Mucosa of descending colon (tissue), 3 donors: Measurements from ENCODE around the gene TRIM68. TPM values are rescaled to one million over a fixed set of nuclear protein-coding genes. Genes with fewer than 3 reads are reported as not detected.
A peak's percentile ranks its signal among the peaks of the same experiment; 100 is the strongest.

Experiments used
- ATAC-seq: fragments of 200-7000 bp; cut with Tn5 transposase; one replicate; pipeline ENCODE4 v1.9.1; 2020; ENCODE audit warnings: mild to moderate bottlenecking, moderate library complexity
- DNase-seq, 3 donors: peaks; one replicate each; pipeline ENCODE4 v3.0.0-alpha.2; 2020
- H3K36me3 ChIP-seq: fragments of 200-600 bp; one replicate; pipeline ENCODE4 v1.8.0; 2021; ENCODE audit warnings: low read depth, mild to moderate bottlenecking
- H3K4me1 ChIP-seq: fragments of 200-600 bp; one replicate; pipeline ENCODE4 v1.8.0; 2021; ENCODE audit warnings: low read depth, mild to moderate bottlenecking
- H3K4me3 ChIP-seq: fragments of 200-600 bp; one replicate; pipeline ENCODE4 v1.8.0; 2021; ENCODE audit warnings: mild to moderate bottlenecking
- H3K9me3 ChIP-seq: fragments of 200-600 bp; one replicate; pipeline ENCODE4 v1.8.0; 2021; ENCODE audit warnings: mild to moderate bottlenecking
- intact Hi-C, 2 donors: fragments of 100-400 bp; cut with DNase I in 1 of 2; cut with micrococcal nuclease in 1 of 2; formaldehyde crosslinking; loops; one replicate each; pipeline versions ENCODE4 v1.11.0 to v1.11.1; 2022; cut with DNase I, micrococcal nuclease
- long read RNA-seq, 2 donors: library from polyadenylated mRNA; unstranded; transcript quantifications; one replicate each; pipeline ENCODE4 v2.0.0, GENCODE V29; 2019 to 2021
- total RNA-seq, 3 donors: library from RNA; stranded (reverse); fragmentation: NEBNext Ultra II Directional in 2 of 3; extraction: Animal tissue kit (Norgen Biotek cat#: 25700) in 2 of 3; gene quantifications; one replicate each; pipeline versions ENCODE4 v1.2.1 to v1.2.4, GENCODE V29; 2021 to 2023
- TF ChIP-seq, protein P1 (sequence below): fragments of 200-600 bp; IDR thresholded peaks from one replicate; pipeline ENCODE4 v1.8.0; 2022; ENCODE audit warnings: antibody characterized with exemption, mild to moderate bottlenecking
- donor health status: DM: no; HTN: no; CAD: no; lungs with moderate emphysema.
- donor health status: DM: no; HTN: no; CAD: no.
- donor health status: DM: no; HTN: yes; CAD: no.

The TRIM68 gene
- total RNA-seq, result 10 to 100 TPM; 17.6 to 21.7 (median 19.4) TPM
- long read RNA-seq, donor 1, transcript TRIM68-202 (6 exons, 874 nt), result minor isoform, 6 of 27 reads
- long read RNA-seq, donor 1, transcript TRIM68-201 (7 exons, 3,352 nt), result major isoform, 14 of 27 reads
- long read RNA-seq, donor 1, partial matches to known transcripts, result 0 of 27 reads
- long read RNA-seq, donor 1, other reads (novel, unspliced or antisense), result 6 of 27 reads
- long read RNA-seq, donor 2, partial matches to known transcripts, result 0 of 7 reads
- long read RNA-seq, donor 2, other reads (novel, unspliced or antisense), result 3 of 7 reads

- intact Hi-C loops, result no loop called here
Observed at GRCh38 chr11:4607781-4608666, at the start of gene TRIM68. TRIM68 (minus strand) TSS chr11:4608231; CDS start chr11:4605504, 2,727 bp downstream.

GRCh38 chr11:4654635-4655369 is 46.8 kb upstream of the TRIM68 start:
- no peaks in the 10 kb centered on the region for H3K36me3 ChIP-seq
- no peak for DNase-seq
- TF ChIP-seq, protein P1, sequence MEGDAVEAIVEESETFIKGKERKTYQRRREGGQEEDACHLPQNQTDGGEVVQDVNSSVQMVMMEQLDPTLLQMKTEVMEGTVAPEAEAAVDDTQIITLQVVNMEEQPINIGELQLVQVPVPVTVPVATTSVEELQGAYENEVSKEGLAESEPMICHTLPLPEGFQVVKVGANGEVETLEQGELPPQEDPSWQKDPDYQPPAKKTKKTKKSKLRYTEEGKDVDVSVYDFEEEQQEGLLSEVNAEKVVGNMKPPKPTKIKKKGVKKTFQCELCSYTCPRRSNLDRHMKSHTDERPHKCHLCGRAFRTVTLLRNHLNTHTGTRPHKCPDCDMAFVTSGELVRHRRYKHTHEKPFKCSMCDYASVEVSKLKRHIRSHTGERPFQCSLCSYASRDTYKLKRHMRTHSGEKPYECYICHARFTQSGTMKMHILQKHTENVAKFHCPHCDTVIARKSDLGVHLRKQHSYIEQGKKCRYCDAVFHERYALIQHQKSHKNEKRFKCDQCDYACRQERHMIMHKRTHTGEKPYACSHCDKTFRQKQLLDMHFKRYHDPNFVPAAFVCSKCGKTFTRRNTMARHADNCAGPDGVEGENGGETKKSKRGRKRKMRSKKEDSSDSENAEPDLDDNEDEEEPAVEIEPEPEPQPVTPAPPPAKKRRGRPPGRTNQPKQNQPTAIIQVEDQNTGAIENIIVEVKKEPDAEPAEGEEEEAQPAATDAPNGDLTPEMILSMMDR, result no peak
- intact Hi-C loops, result no loop called here
- no peak overlapping the region for H3K4me3 ChIP-seq
- H3K4me1 ChIP-seq, result no peaks in the 10 kb centered on the region
- no peak for ATAC-seq
- no peaks in the 10 kb centered on the region for H3K9me3 ChIP-seq

More at GRCh38 chr11:4607781-4608666, at the start of gene TRIM68:
- Histone ChIP-seq H3K9me3 (no peaks in the 10 kb centered on the region), H3K36me3 (no peaks in the 10 kb centered on the region), H3K4me1 (no peaks in the 10 kb centered on the region), H3K4me3 (peak within 1 kb of the TSS; percentile 44)
- ATAC-seq (peak; percentile 99), DNase-seq (peak; percentile 96 to 98 (median 97))
- TF ChIP-seq, protein P1, result no peak

DNA sequence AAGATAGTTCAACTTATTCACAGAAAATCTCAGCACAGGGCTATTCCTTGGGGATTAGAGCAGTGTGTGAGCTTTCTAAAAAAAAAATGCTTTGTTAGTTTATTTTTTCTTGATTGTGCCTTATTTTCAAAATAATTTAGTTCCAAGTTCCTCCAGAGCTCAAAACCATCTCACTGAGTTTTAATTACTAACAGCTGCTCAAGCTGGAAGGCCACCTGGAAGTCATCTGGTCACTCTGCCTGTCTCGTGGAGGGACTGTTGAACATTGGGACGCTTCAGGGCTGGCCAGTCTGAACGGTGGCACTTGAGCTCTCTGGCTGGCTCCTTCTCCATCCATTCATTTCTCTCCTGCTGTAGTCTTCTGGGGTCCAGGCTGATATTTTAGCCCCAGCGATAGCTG is 39.7 kb upstream of the TRIM68 start:
- no peak overlapping the region for H3K4me3 ChIP-seq
- no peaks in the 10 kb centered on the region for H3K36me3 ChIP-seq
- H3K9me3 ChIP-seq, result no peaks in the 10 kb centered on the region
- no peak for DNase-seq
- ATAC-seq, result no peak
- intact Hi-C loops, result no loop called here
- TF ChIP-seq, protein P1, result no peak
- no peaks in the 10 kb centered on the region for H3K4me1 ChIP-seq

GRCh38 chr11:4645974-4646373 is 37.9 kb upstream of the TRIM68 start:
- H3K9me3 ChIP-seq, result no peaks in the 10 kb centered on the region
- intact Hi-C loops, result no loop called here
- DNase-seq, result no peak
- no peaks in the 10 kb centered on the region for H3K36me3 ChIP-seq
- H3K4me1 ChIP-seq, result no peaks in the 10 kb centered on the region
- H3K4me3 ChIP-seq, result no peak overlapping the region
- no peak for ATAC-seq
- TF ChIP-seq, protein P1, result no peak

DNA sequence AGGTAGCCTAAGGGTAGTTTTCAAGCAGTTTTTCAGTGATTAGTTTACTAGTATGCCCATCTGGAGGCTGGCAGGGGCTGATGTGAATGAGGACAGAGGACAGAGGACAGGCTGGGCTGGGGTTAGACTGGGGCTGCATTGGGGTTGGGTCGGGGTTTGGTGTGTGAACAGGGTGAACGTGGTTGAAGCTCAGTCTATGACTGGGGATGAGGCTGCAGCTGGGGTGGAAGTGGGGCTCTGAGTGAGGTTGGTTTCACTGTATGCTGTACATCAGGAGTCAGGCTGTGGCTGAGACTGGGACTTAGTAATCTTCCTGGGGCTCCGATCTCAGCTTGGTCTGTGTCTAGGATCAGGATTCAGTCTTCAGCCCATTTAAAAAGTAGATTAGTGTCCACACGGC is 36.2 kb upstream of the TRIM68 start:
- Histone ChIP-seq H3K9me3 (no peaks in the 10 kb centered on the region), H3K36me3 (no peaks in the 10 kb centered on the region), H3K4me1 (no peaks in the 10 kb centered on the region), H3K4me3 (no peak overlapping the region)
- ATAC-seq (no peak), DNase-seq (no peak)
- TF ChIP-seq, protein P1, result no peak
- intact Hi-C loops, result no loop called here
